Gastroesophageal sphincter (tissue), 3 donors: ENCODE results near the gene STK40.

Experiments used
- EP300 ChIP-seq: sonication (generic); formaldehyde crosslinking; IDR thresholded peaks from one replicate; pipeline ENCODE4 v1.6.1; 2017; ENCODE audit warnings: antibody characterized with exemption, mild to moderate bottlenecking
- POLR2A ChIP-seq, 2 donors: fragments of 450-650 bp; IDR thresholded peaks; one replicate each; pipeline ENCODE4 v1.6.1; 2017; ENCODE audit warnings: antibody characterized with exemption in 2 of 2, mild to moderate bottlenecking in 2 of 2, moderate library complexity in 1 of 2
- POLR2AphosphoS5 ChIP-seq: sonication (generic); formaldehyde crosslinking; IDR thresholded peaks from one replicate; pipeline ENCODE4 v1.6.1; 2017; ENCODE audit warnings: antibody characterized with exemption
- TF ChIP-seq, protein P1 (sequence below), 4 experiments: fragments of 200-600 bp in 2 of 4; fragments of 450-650 bp in 2 of 4; sonication (generic) in 1 of 4; IDR thresholded peaks; one replicate each; pipeline ENCODE4 v1.5.1; 2017 to 2019; ENCODE audit warnings: antibody characterized with exemption in 4 of 4, mild to moderate bottlenecking in 2 of 4, moderate library complexity in 2 of 4

DNA sequence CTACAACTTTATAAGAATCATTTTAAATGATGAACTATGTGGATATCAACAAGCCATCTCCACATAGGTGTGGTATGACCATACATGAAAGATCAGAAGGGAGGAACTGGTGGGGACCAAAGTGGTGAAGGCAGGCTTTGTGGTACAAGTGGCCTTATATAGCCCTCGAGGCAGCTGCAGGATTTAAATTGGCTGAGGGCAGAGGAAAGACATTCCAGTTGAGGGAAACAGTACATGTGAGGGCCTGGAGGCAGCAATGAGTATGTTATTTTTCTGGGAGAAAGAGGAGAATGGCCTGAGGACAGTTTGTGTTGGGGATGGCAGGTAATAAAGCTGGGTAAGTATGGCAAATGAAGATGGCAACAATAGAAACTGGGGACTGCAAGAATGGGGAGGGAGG, 47.4 kb upstream of the STK40 start:
- TF ChIP-seq, protein P1, sequence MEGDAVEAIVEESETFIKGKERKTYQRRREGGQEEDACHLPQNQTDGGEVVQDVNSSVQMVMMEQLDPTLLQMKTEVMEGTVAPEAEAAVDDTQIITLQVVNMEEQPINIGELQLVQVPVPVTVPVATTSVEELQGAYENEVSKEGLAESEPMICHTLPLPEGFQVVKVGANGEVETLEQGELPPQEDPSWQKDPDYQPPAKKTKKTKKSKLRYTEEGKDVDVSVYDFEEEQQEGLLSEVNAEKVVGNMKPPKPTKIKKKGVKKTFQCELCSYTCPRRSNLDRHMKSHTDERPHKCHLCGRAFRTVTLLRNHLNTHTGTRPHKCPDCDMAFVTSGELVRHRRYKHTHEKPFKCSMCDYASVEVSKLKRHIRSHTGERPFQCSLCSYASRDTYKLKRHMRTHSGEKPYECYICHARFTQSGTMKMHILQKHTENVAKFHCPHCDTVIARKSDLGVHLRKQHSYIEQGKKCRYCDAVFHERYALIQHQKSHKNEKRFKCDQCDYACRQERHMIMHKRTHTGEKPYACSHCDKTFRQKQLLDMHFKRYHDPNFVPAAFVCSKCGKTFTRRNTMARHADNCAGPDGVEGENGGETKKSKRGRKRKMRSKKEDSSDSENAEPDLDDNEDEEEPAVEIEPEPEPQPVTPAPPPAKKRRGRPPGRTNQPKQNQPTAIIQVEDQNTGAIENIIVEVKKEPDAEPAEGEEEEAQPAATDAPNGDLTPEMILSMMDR (IDR thresholded peaks at IDR 0.05), result no peak
- TF ChIP-seq POLR2A (IDR thresholded peaks at IDR 0.05) (no peak), EP300 (no peak), POLR2AphosphoS5 (no peak)
